Chondrocyte (in vitro differentiated cells): ENCODE data around the gene SYNE1. TPM values are rescaled to one million over a fixed set of nuclear protein-coding genes. Genes with fewer than 3 reads are reported as not detected.

Experiments
- DNase-seq: peaks from one replicate; pipeline ENCODE4 v3.0.0; 2021; ENCODE audit warnings: mixed read lengths, low spot score
- H3K27ac Mint-ChIP-seq: one replicate; pipeline ENCODE4 v1.8.0; 2021; ENCODE audit warnings: mild to moderate bottlenecking, moderate library complexity, mixed read lengths; ENCODE audit not compliant: unreplicated experiment
- H3K27me3 Mint-ChIP-seq: 2 replicates; pipeline ENCODE4 v1.8.0; 2021; ENCODE audit warnings: low read depth, mixed read lengths
- H3K36me3 Mint-ChIP-seq: 2 replicates; pipeline ENCODE4 v1.8.0; 2021; ENCODE audit warnings: low read depth, mixed read lengths
- H3K4me1 Mint-ChIP-seq: 2 replicates; pipeline ENCODE4 v1.8.0; 2021; ENCODE audit warnings: low read depth, mild to moderate bottlenecking, mixed read lengths
- H3K4me3 Mint-ChIP-seq: one replicate; pipeline ENCODE4 v1.8.0; 2021; ENCODE audit warnings: mild to moderate bottlenecking, moderate library complexity, mixed read lengths; ENCODE audit not compliant: unreplicated experiment
- H3K9me3 Mint-ChIP-seq: 2 replicates; pipeline ENCODE4 v1.8.0; 2021; ENCODE audit warnings: low read depth, mixed read lengths
- total RNA-seq: library from RNA; stranded (reverse); gene quantifications from 3 replicates; pipeline ENCODE4 v1.2.1, GENCODE V29; 2021
- TF ChIP-seq, protein P1 (sequence below): fragments of 200-600 bp; sonication (generic); IDR thresholded peaks from 2 replicates; pipeline ENCODE4 v1.5.0; 2021; ENCODE audit warnings: antibody characterized with exemption, mild to moderate bottlenecking, moderate library complexity

SYNE1 gene
- total RNA-seq, 1 donor from 2014 or later, result 151 TPM

DNA sequence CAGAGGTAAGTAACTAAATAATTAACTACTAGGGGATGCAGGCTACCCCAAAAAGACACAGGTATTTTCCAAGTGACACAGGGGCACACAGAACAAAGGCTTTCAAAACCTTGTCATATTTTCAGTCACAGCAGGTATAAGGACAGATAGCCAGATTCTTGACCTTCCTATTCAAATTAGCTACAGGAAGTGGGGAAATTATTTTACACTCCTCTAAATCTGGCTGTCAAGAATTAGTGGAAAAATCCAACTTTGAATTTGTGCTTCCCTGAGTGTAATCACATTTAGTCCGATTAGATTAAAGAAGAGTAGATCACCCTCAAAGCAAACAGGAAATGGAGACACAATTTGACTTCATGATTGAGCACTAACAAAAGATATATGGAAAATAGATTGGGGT is 60.6 kb downstream of the SYNE1 start:
- H3K4me1 Mint-ChIP-seq, result no peaks in the 10 kb centered on the region
- no peaks in the 10 kb centered on the region for H3K9me3 Mint-ChIP-seq
- DNase-seq, result no peak
- peaks cover 1% of the 10 kb centered on the region for H3K27me3 Mint-ChIP-seq
- TF ChIP-seq, protein P1, sequence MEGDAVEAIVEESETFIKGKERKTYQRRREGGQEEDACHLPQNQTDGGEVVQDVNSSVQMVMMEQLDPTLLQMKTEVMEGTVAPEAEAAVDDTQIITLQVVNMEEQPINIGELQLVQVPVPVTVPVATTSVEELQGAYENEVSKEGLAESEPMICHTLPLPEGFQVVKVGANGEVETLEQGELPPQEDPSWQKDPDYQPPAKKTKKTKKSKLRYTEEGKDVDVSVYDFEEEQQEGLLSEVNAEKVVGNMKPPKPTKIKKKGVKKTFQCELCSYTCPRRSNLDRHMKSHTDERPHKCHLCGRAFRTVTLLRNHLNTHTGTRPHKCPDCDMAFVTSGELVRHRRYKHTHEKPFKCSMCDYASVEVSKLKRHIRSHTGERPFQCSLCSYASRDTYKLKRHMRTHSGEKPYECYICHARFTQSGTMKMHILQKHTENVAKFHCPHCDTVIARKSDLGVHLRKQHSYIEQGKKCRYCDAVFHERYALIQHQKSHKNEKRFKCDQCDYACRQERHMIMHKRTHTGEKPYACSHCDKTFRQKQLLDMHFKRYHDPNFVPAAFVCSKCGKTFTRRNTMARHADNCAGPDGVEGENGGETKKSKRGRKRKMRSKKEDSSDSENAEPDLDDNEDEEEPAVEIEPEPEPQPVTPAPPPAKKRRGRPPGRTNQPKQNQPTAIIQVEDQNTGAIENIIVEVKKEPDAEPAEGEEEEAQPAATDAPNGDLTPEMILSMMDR, result no peak
- no peak overlapping the region for H3K4me3 Mint-ChIP-seq
- no peaks in the 10 kb centered on the region for H3K36me3 Mint-ChIP-seq
- no peak overlapping the region for H3K27ac Mint-ChIP-seq

DNA sequence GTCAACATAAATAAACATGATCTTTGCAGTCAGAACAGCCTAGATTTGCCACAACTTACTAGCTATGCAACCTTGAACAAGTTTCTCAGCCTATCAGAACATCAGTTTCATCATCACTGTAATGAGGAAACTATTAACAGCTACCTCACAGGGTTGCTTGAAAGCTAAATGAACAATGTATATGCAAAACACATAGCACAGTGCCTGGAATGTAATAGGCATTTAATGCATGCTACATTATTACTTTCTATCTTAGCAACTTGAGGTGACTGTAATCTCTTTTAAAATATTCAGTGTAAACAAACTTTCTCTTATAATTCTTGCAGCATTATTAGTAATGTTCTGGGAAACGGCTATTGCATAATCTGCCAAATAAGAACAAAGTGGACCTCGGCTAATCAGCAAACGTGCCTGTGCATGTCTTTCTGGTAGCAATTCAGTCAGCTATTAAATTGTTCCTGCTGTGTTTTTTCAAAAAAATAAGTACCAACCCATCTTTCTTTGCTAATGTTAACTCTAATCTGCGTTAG is 61.5 kb downstream of the SYNE1 start:
- TF ChIP-seq, protein P1, result no peak
- Mint-ChIP-seq H3K36me3 (no peaks in the 10 kb centered on the region), H3K4me1 (no peaks in the 10 kb centered on the region), H3K4me3 (no peak overlapping the region), H3K27me3 (peaks cover 4% of the 10 kb centered on the region), H3K27ac (no peak overlapping the region), H3K9me3 (no peaks in the 10 kb centered on the region)
- DNase-seq, result no peak

DNA sequence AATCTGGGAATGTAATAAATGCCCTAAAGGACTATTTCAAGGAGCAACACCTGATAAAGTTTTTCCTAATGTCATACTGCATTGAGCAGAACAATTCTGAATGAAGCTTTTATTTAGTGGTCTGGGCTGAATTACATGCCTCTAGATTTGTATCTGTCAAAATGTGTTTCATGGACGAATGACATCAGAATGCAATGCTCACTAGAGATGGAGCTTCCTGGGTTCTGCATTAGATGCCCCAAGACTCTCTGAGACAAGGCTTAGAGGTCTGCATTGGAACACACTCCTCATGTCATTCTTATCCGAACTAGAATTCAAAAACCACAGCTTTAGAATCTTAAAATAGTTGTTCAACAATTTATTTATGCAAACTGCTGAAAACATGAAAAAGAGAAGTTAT is 62.0 kb downstream of the SYNE1 start:
- Mint-ChIP-seq H3K27ac (no peak overlapping the region), H3K9me3 (no peaks in the 10 kb centered on the region), H3K4me3 (no peak overlapping the region), H3K4me1 (no peaks in the 10 kb centered on the region), H3K36me3 (no peaks in the 10 kb centered on the region), H3K27me3 (peaks cover 9% of the 10 kb centered on the region)
- TF ChIP-seq, protein P1, result no peak
- DNase-seq, result no peak

DNA sequence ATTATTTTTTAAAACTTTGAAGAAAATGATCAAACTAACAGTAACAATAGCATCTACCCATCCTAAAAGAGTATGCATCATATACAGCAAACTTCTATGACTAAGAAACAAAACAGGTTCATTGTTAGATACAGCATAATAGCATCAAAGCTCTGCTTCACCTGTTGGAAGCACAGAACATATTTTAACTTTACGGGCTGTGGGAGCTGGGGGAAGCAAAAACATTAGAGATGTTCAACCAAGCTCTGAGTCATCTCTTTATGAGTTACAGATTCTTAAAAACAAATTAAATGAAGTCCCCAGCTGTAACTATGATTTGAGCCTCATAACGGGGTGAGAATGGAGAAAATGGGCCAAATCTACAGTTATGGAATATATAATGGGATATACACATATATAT is 63.4 kb downstream of the SYNE1 start:
- Mint-ChIP-seq H3K4me1 (no peaks in the 10 kb centered on the region), H3K36me3 (no peaks in the 10 kb centered on the region), H3K4me3 (no peak overlapping the region), H3K27me3 (peaks cover 11% of the 10 kb centered on the region), H3K27ac (no peak overlapping the region), H3K9me3 (no peaks in the 10 kb centered on the region)
- TF ChIP-seq, protein P1, result no peak
- no peak for DNase-seq

DNA sequence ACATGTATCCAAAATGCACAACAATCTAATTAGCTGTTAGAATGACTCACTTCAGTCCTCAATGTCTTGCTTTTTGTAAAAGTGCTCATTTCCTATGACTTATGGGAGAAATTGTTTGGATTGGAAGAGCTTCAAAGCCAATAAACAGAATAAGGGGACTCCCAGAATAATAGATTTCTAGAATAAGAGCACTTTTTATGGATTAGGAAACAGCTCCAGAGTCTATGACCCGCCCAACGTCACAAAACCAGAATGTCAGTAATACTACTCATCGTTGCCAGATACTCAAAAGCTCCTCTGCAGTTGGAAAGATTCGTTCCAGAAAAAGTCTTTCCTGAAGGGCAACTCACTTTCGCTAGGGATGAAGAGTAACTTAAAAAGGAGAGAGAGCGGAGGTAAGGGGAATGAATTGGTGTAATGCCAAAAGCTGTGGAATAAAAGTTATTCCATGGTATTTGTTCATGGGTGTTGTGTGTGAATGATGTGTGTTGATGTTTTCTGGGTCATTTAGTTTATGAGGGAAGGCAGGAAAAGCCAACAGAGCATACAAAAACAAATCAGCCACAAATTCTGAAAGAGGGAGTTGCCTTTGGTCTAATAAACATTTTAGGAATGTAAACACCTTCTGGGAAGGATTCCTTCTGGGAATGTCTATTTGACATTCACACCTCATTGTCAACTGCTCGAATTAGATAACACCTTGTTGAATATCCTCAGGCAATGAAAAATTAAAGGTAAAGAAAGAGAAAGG is 64.6 kb downstream of the SYNE1 start:
- peaks cover 11% of the 10 kb centered on the region for H3K27me3 Mint-ChIP-seq
- TF ChIP-seq, protein P1, result no peak
- H3K9me3 Mint-ChIP-seq, result no peaks in the 10 kb centered on the region

More for the DNA sequence above, 64.6 kb downstream of the SYNE1 start:
- Mint-ChIP-seq H3K4me3 (no peak overlapping the region), H3K4me1 (no peaks in the 10 kb centered on the region), H3K27ac (no peak overlapping the region), H3K36me3 (no peaks in the 10 kb centered on the region)
- DNase-seq, result no peak
